Activated CD8-positive, alpha-beta memory T cell treated with anti-CD3 and anti-CD28 coated beads for 4 hours (primary cell): Measurements from ENCODE around the gene ARID4B.

Source experiments
- DNase-seq, 2 donors: peaks; one replicate each; pipeline ENCODE4 v3.0.0-alpha.2; 2020; ENCODE audit warnings: low read depth in 2 of 2

The ARID4B gene

DNA sequence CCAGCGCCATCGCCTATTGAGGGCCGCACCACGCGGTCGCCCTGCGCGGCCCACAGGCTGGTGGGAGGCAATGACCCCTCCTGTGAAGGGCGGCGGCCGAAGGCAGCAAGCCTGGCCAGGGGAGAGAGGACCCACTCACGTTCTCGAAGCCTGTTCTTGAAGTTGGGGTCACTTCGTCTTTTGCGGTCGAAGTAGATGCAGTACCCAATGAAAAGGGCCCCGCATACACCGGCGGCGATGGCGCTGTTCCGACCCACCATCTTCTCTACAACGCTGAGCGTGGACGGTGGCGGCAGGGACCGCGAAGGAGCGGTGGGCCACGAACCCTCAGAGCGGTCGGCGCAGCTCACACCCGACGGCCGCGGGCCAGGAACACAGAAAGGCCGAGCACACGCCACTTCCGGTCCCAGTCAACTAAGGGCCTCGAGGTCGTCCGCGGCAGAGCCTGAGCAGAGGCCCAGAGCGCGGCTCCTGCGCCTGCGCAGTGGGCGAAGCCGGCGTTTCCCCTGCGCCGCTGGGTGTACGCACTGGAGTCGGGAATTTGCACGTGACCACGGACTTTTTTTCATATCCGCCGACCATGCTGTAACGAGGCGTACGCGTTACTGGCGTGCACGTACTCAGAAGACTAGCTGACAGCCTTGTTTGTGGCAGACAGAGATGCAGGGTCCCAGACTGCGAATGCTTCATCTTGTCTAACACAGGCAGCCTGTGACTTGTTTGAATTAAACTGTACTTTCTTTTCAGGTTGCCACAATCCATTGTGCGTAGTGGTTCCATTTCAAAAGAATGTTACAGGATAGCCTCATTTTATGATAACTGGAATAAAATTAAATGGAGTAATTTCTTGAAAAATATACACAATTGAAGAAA is 199.3 kb downstream of the ARID4B start, which contains the start of gene TOMM20:
Gene TOMM20 (minus strand): TSS at position 382 of the 873 bp plus-strand sequence. CDS start 122 bp downstream, at position 260.
- DNase-seq, result peak; percentile 84 to 90

GRCh38 chr1:235127732-235128455 is 200.1 kb downstream of the ARID4B start:
- DNase-seq, result no peak

- DNase-seq, result no peak
Observed at GRCh38 chr1:235127203-235127602, 200.8 kb downstream of the ARID4B start.

GRCh38 chr1:235124665-235125064 is 203.3 kb downstream of the ARID4B start:
- DNase-seq, result no peak

DNA sequence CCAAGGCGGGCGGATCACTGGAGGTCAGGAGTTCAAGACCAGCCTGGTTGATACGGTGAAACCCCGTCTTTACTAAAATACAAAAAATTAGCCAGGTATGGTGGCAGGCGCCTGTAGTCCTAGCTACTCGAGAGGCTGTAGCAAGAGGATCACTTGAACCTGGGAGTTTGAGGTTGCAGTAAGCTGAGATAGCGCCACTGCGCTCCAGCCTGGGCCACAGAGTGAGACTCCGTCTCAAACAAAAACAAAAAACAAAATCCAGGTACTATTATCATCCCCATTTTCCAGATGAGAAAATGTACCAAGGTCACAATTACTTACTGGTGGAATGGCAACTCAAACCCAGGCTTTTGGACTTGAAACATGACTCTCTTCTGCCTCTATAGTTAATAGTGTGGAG is 203.9 kb downstream of the ARID4B start:
- DNase-seq, result no peak

DNA sequence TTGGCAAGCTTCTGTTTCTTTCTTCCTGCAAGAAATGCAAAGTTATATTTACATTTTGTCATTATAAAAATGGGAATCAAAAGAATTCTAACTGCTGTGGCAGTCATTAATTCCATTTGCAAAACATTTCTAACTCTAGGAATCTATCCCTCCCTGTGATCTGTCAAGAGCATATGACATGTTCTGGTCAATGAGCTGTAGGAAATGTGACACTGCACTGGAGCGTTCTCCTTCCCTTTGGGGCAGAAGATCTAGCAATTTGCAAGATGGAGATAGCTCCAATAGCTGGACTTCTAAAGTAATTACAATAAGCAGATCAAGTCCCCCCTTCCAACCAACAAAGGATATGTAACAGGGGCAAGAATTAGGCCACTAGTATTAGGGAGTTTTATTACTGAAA is 205.6 kb downstream of the ARID4B start:
- no peak for DNase-seq
